Hepatocyte (in vitro differentiated cells): ENCODE measurements around the gene KDM4C.

ENCODE experiments used
- EZH2 ChIP-seq: fragments of 200-600 bp; sonication (generic); IDR thresholded peaks from 2 replicates; pipeline ENCODE4 v1.6.1; 2016; ENCODE audit warnings: antibody characterized with exemption, mild to moderate bottlenecking, borderline replicate concordance
- EZH2phosphoT487 ChIP-seq: fragments of 200-600 bp; sonication (generic); IDR thresholded peaks from one replicate; pipeline ENCODE4 v1.6.1; 2018; ENCODE audit warnings: antibody characterized with exemption, mild to moderate bottlenecking, low read depth, moderate library complexity; ENCODE audit not compliant: unreplicated experiment, severe bottlenecking
- TF ChIP-seq, protein P1 (sequence below): fragments of 200-600 bp; sonication (generic); IDR thresholded peaks from 2 replicates; pipeline ENCODE4 v1.5.1; 2016; ENCODE audit warnings: antibody characterized with exemption, mild to moderate bottlenecking; ENCODE audit not compliant: poor library complexity

DNA sequence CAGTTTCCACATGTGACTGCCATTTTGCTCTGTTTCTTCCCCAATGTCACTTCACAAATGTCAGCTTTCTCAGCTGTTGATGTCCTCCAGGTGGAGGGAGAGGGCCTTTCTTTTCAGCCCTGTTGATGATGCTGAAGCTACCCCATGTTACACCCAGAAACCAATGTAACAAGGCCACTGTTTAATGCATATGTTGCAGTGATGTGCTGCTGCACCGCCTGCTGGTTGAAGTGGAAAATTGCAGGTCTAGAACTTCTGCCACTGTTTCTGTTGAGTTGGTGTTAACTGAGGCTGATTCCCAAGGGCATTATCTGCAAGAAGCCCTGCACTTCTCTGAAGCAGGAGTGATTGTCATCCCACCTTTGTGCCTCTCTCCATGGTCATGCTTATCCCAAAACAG lies 428.4 kb downstream of the KDM4C start:
- TF ChIP-seq, protein P1, sequence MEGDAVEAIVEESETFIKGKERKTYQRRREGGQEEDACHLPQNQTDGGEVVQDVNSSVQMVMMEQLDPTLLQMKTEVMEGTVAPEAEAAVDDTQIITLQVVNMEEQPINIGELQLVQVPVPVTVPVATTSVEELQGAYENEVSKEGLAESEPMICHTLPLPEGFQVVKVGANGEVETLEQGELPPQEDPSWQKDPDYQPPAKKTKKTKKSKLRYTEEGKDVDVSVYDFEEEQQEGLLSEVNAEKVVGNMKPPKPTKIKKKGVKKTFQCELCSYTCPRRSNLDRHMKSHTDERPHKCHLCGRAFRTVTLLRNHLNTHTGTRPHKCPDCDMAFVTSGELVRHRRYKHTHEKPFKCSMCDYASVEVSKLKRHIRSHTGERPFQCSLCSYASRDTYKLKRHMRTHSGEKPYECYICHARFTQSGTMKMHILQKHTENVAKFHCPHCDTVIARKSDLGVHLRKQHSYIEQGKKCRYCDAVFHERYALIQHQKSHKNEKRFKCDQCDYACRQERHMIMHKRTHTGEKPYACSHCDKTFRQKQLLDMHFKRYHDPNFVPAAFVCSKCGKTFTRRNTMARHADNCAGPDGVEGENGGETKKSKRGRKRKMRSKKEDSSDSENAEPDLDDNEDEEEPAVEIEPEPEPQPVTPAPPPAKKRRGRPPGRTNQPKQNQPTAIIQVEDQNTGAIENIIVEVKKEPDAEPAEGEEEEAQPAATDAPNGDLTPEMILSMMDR = peak; percentile 38
- TF ChIP-seq EZH2phosphoT487 = no peak
- TF ChIP-seq EZH2 = no peak
